Neuronal stem cell (in vitro differentiated cells): Measurements from ENCODE around the gene DNAH9.
A peak's percentile ranks its signal among the peaks of the same experiment; 100 is the strongest.

Experiments
- DNase-seq: peaks from one replicate; pipeline ENCODE4 v3.0.0-alpha.2; 2013; ENCODE audit warnings: low spot score
- H2AFZ ChIP-seq: one replicate; pipeline ENCODE4 v1.6.1; 2013; ENCODE audit warnings: mild to moderate bottlenecking, low read length, inconsistent platforms
- H2AK5ac ChIP-seq: 2 replicates; pipeline ENCODE4 v1.6.1; 2013; ENCODE audit warnings: low read depth, mild to moderate bottlenecking, inconsistent platforms, low read length, moderate library complexity, mixed read lengths
- H2BK120ac ChIP-seq: 2 replicates; pipeline ENCODE4 v1.6.1; 2013; ENCODE audit warnings: low read depth, mild to moderate bottlenecking, inconsistent platforms, low read length, moderate library complexity, mixed read lengths
- H2BK12ac ChIP-seq: one replicate; pipeline ENCODE4 v1.6.1; 2013; ENCODE audit warnings: low read length, inconsistent platforms
- H2BK15ac ChIP-seq: 2 replicates; pipeline ENCODE4 v1.6.1; 2013; ENCODE audit warnings: mild to moderate bottlenecking, low read length, inconsistent platforms, mixed read lengths
- H2BK5ac ChIP-seq: one replicate; pipeline ENCODE4 v1.6.1; 2013; ENCODE audit warnings: inconsistent platforms, mild to moderate bottlenecking, low read length, moderate library complexity
- H3K14ac ChIP-seq: one replicate; pipeline ENCODE4 v1.6.1; 2013; ENCODE audit warnings: low read length, inconsistent platforms
- H3K18ac ChIP-seq: 2 replicates; pipeline ENCODE4 v1.6.1; 2013; ENCODE audit warnings: low read length, inconsistent platforms
- H3K23ac ChIP-seq: 2 replicates; pipeline ENCODE4 v1.6.1; 2013; ENCODE audit warnings: low read depth, mild to moderate bottlenecking, mixed read lengths, low read length, inconsistent platforms; ENCODE audit not compliant: poor library complexity
- H3K27ac ChIP-seq: replicated peaks from 3 replicates; pipeline ENCODE4 v1.5.1; 2013; ENCODE audit warnings: low read length, inconsistent platforms
- H3K27me3 ChIP-seq, 3 experiments: 2 replicates each; pipeline ENCODE4 v1.6.1; 2013; ENCODE audit warnings: low read length in 3 of 3, mild to moderate bottlenecking in 2 of 3, inconsistent platforms in 1 of 3, low read depth in 1 of 3, mixed read lengths in 1 of 3, moderate library complexity in 1 of 3; ENCODE audit not compliant: control insufficient read depth in 3 of 3, insufficient read depth in 3 of 3
- H3K36me3 ChIP-seq, 2 donors: replicated peaks in 1 of 2; 2 replicates each; pipeline ENCODE4 v1.6.1; 2013; ENCODE audit warnings: low read length in 2 of 2; ENCODE audit not compliant: control insufficient read depth in 2 of 2, insufficient read depth in 2 of 2
- H3K4ac ChIP-seq: 2 replicates; pipeline ENCODE4 v1.6.1; 2013; ENCODE audit warnings: inconsistent platforms, mild to moderate bottlenecking, low read length, moderate library complexity
- H3K4me1 ChIP-seq, 2 donors: 1 replicate in 1 of 2; 2 replicates in 1 of 2; pipeline ENCODE4 v1.6.1; 2013; ENCODE audit warnings: low read length in 2 of 2, low read depth in 1 of 2; ENCODE audit not compliant: control insufficient read depth in 2 of 2, insufficient read depth in 1 of 2
- H3K4me2 ChIP-seq: one replicate; pipeline ENCODE4 v1.6.1; 2013; ENCODE audit warnings: mild to moderate bottlenecking, low read length, inconsistent platforms; ENCODE audit not compliant: insufficient read depth, poor library complexity, severe bottlenecking
- H3K4me3 ChIP-seq, 2 donors: 2 replicates each; pipeline ENCODE4 v1.5.1; 2013; ENCODE audit warnings: low read length in 2 of 2, mild to moderate bottlenecking in 2 of 2, inconsistent platforms in 1 of 2, moderate library complexity in 1 of 2
- H3K79me1 ChIP-seq: one replicate; pipeline ENCODE4 v1.6.1; 2013; ENCODE audit warnings: low read depth, mild to moderate bottlenecking, inconsistent platforms, low read length, moderate library complexity
- H3K9ac ChIP-seq: one replicate; pipeline ENCODE4 v1.6.1; 2013; ENCODE audit warnings: mild to moderate bottlenecking, low read depth, low read length, inconsistent platforms; ENCODE audit not compliant: poor library complexity
- H3K9me3 ChIP-seq, 2 donors: replicated peaks in 1 of 2; 2 replicates each; pipeline versions ENCODE3 to v1.6.1; 2013; ENCODE audit warnings: low read length in 2 of 2, mild to moderate bottlenecking in 2 of 2, inconsistent platforms in 1 of 2, low read depth in 1 of 2, mixed read lengths in 1 of 2, moderate library complexity in 1 of 2; ENCODE audit not compliant: control insufficient read depth in 2 of 2, insufficient read depth in 1 of 2
- H4K8ac ChIP-seq: one replicate; pipeline ENCODE4 v1.6.1; 2013; ENCODE audit warnings: low read depth, mild to moderate bottlenecking, inconsistent platforms, low read length, moderate library complexity
- H4K91ac ChIP-seq: one replicate; pipeline ENCODE4 v1.6.1; 2013; ENCODE audit warnings: low read length, low read depth, mild to moderate bottlenecking, inconsistent platforms; ENCODE audit not compliant: poor library complexity
- WGBS, 2 donors: extraction: QIAGEN DNeasy Blood & Tissue Kit; methylation state at CpG; one replicate each; pipeline ENCODE4 v1.1.7; 2013; ENCODE audit warnings: missing lambda C conversion rate in 2 of 2, mixed read lengths in 1 of 2; ENCODE audit not compliant: insufficient read length in 2 of 2, insufficient replicate concordance in 1 of 2; ENCODE audit errors: extremely low coverage in 2 of 2; 5-methylcytosine and 5-hydroxymethylcytosine counted together

The DNAH9 gene

GRCh38 chr17:11871773-11872172 lies 273.5 kb downstream of the DNAH9 start:
- H2AFZ ChIP-seq: peak overlapping the region; percentile 68
- no peak for DNase-seq
- H2BK5ac ChIP-seq: no peak overlapping the region

DNA sequence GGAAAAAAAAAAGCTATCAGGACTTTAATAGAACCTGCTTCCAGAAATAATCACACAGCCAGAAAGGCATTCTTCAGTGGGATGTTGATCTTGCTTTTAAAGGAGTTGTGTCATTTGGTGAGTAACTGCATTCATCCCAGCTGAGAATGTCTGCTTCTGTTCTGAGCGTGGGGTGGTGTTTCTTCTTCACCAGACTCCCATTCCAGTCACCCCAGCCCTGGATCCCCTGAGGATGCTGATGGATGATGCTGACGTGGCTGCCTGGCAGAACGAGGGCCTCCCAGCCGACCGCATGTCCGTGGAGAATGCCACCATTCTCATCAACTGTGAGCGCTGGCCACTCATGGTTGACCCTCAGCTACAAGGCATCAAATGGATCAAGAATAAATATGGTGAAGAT lies 276.5 kb downstream of the DNAH9 start:
- no peak overlapping the region for H3K23ac ChIP-seq
- no peaks in the 10 kb centered on the region for H3K36me3 ChIP-seq
- no peak for DNase-seq
- H2BK15ac ChIP-seq: no peak overlapping the region
- no peak overlapping the region for H3K4me3 ChIP-seq
- no peak overlapping the region for H3K27ac ChIP-seq
- H3K79me1 ChIP-seq: no peaks in the 10 kb centered on the region
- H3K27me3 ChIP-seq: no peaks in the 10 kb centered on the region
- no CpG with 5 or more reads among the region's 7 CpGs for WGBS, 2 donors
- H3K4me2 ChIP-seq: no peak overlapping the region
- H3K9me3 ChIP-seq: peaks cover 0 to 2% of the 10 kb centered on the region in 2 donors
- H2BK120ac ChIP-seq: no peak overlapping the region
- no peak overlapping the region for H3K9ac ChIP-seq
- H3K14ac ChIP-seq: no peak overlapping the region
- no peak overlapping the region for H4K91ac ChIP-seq
- no peak overlapping the region for H2AK5ac ChIP-seq
- peaks cover 0 to 4% of the 10 kb centered on the region in 2 donors for H3K4me1 ChIP-seq
- no peak overlapping the region for H2AFZ ChIP-seq
- H4K8ac ChIP-seq: no peak overlapping the region
- no peak overlapping the region for H3K18ac ChIP-seq
- no peak overlapping the region for H2BK12ac ChIP-seq
- H2BK5ac ChIP-seq: no peak overlapping the region
- H3K4ac ChIP-seq: no peak overlapping the region

More at GRCh38 chr17:11871773-11872172, 273.5 kb downstream of the DNAH9 start:
- Histone ChIP-seq H3K18ac (no peak overlapping the region), H4K91ac (no peak overlapping the region), H2BK15ac (no peak overlapping the region), H2BK120ac (no peak overlapping the region), H3K79me1 (no peaks in the 10 kb centered on the region), H3K4me2 (no peak overlapping the region), H3K4ac (no peak overlapping the region), H3K23ac (no peak overlapping the region), H3K9me3 (peaks cover 0 to 5% of the 10 kb centered on the region in 2 donors), H3K36me3 (no peaks in the 10 kb centered on the region), H2BK12ac (no peak overlapping the region), H4K8ac (no peak overlapping the region), H3K27ac (no peak overlapping the region), H3K27me3 (no peaks in the 10 kb centered on the region), H3K4me1 (peaks cover 0 to 4% of the 10 kb centered on the region in 2 donors), H3K9ac (no peak overlapping the region), H2AK5ac (no peak overlapping the region), H3K14ac (no peak overlapping the region), H3K4me3 (no peak overlapping the region)
- no CpG with 5 or more reads among the region's 10 CpGs for WGBS, 2 donors

- Histone ChIP-seq H3K4me2 (no peak overlapping the region), H3K27me3 (no peaks in the 10 kb centered on the region), H2AFZ (no peak overlapping the region), H2AK5ac (no peak overlapping the region), H4K91ac (no peak overlapping the region), H3K14ac (no peak overlapping the region), H2BK120ac (no peak overlapping the region), H3K4ac (no peak overlapping the region), H3K9ac (no peak overlapping the region), H3K4me3 (no peak overlapping the region), H2BK12ac (no peak overlapping the region), H3K23ac (no peak overlapping the region), H3K4me1 (peaks cover 0 to 7% of the 10 kb centered on the region in 2 donors), H3K79me1 (no peaks in the 10 kb centered on the region), H2BK5ac (no peak overlapping the region), H3K18ac (peak overlapping the region; percentile 11), H4K8ac (no peak overlapping the region), H3K36me3 (no peaks in the 10 kb centered on the region), H3K27ac (no peak overlapping the region), H3K9me3 (no peaks in the 10 kb centered on the region), H2BK15ac (no peak overlapping the region)
- no CpG with 5 or more reads among the region's 5 CpGs for WGBS, 2 donors
- DNase-seq: no peak
Observed at GRCh38 chr17:11880714-11881113, 282.4 kb downstream of the DNAH9 start.

- no peaks in the 10 kb centered on the region for H3K36me3 ChIP-seq
- no CpG with 5 or more reads among the region's 3 CpGs for WGBS, 2 donors
- H3K79me1 ChIP-seq: no peaks in the 10 kb centered on the region
Observed at GRCh38 chr17:11882716-11883115, 284.4 kb downstream of the DNAH9 start.

More at GRCh38 chr17:11882716-11883115, 284.4 kb downstream of the DNAH9 start:
- Histone ChIP-seq H2BK120ac (no peak overlapping the region), H2BK5ac (no peak overlapping the region), H4K91ac (no peak overlapping the region), H3K27ac (no peak overlapping the region), H2AK5ac (no peak overlapping the region), H3K14ac (no peak overlapping the region), H3K4ac (no peak overlapping the region), H3K18ac (no peak overlapping the region), H3K9ac (no peak overlapping the region), H3K4me1 (peaks cover 0 to 7% of the 10 kb centered on the region in 2 donors), H2BK12ac (no peak overlapping the region), H2BK15ac (no peak overlapping the region), H3K9me3 (no peaks in the 10 kb centered on the region), H3K23ac (no peak overlapping the region), H3K4me3 (no peak overlapping the region), H3K4me2 (no peak overlapping the region), H4K8ac (no peak overlapping the region), H2AFZ (no peak overlapping the region), H3K27me3 (no peaks in the 10 kb centered on the region)
- DNase-seq: no peak
